Psoas muscle (tissue), 8 donors: ENCODE data around the gene TBC1D22A. TPM values are rescaled to one million over a fixed set of nuclear protein-coding genes. Genes with fewer than 3 reads are reported as not detected.

ENCODE experiments used
- ATAC-seq, 4 donors: fragments of 200-7000 bp; cut with Tn5 transposase; one replicate each; pipeline ENCODE4 v1.9.1; 2020; ENCODE audit warnings: moderate library complexity in 3 of 4, mild to moderate bottlenecking in 2 of 4
- DNase-seq, 2 donors: peaks; one replicate each; pipeline ENCODE4 v3.0.0-alpha.2; 2020
- H3K27ac ChIP-seq: fragments of 200-600 bp; one replicate; pipeline ENCODE4 v1.8.0; 2022
- H3K27me3 ChIP-seq, 3 donors: fragments of 200-600 bp in 1 of 3; one replicate each; pipeline versions ENCODE4 v1.6.1 to v1.8.0; 2013 to 2022; ENCODE audit warnings: low read length in 2 of 3, mild to moderate bottlenecking in 2 of 3, moderate library complexity in 1 of 3; ENCODE audit not compliant: insufficient read depth in 3 of 3
- H3K36me3 ChIP-seq, 2 donors: fragments of 200-600 bp in 1 of 2; one replicate each; pipeline versions ENCODE4 v1.6.1 to v1.8.0; 2013 to 2022; ENCODE audit warnings: low read depth in 1 of 2, mild to moderate bottlenecking in 1 of 2, moderate library complexity in 1 of 2; ENCODE audit not compliant: insufficient read depth in 1 of 2
- H3K4me1 ChIP-seq: fragments of 200-600 bp; one replicate; pipeline ENCODE4 v1.8.0; 2022
- H3K4me3 ChIP-seq: fragments of 200-600 bp; one replicate; pipeline ENCODE4 v1.8.0; 2022; ENCODE audit warnings: mild to moderate bottlenecking
- H3K9me3 ChIP-seq: fragments of 200-600 bp; one replicate; pipeline ENCODE4 v1.8.0; 2022
- CTCF ChIP-seq: fragments of 200-600 bp; IDR thresholded peaks from one replicate; pipeline ENCODE4 v1.8.0; 2022; ENCODE audit warnings: antibody characterized with exemption
- WGBS, 3 donors: extraction: QIAGEN DNeasy Blood & Tissue Kit; methylation state at CpG; one replicate each; pipeline versions ENCODE4 v1.1.6 to v1.1.7; 2013; 5-methylcytosine and 5-hydroxymethylcytosine counted together
- intact Hi-C, 2 donors: fragments of 100-400 bp; cut with DNase I; formaldehyde crosslinking; loops; one replicate each; pipeline versions ENCODE4 v1.11.0 to v1.14.2; 2022
- polyA plus RNA-seq, 3 donors: library from polyadenylated mRNA; stranded (reverse); fragments of 200-250 nt; gene quantifications; one replicate each; pipeline ENCODE4 v1.2.3, GENCODE V29; 2013
- total RNA-seq, 4 donors: library from RNA; stranded (reverse); fragmentation: NEBNext Ultra II Directional in 2 of 4; extraction: Animal tissue kit (Norgen Biotek cat#: 25700) in 2 of 4; gene quantifications; one replicate each; pipeline versions ENCODE4 v1.2.1 to v1.2.4, GENCODE V29; 2021 to 2023
- donor health status: healthy with polysubstance abuse.
- donor health status: DM: no; HTN: no; CAD: no; lungs with moderate emphysema.
- donor health status: Bipolar disorder and iron deficiency.
- donor health status: healthy.
- donor health status: DM: yes; HTN: yes; CAD: no.
- donor health status: DM: no; HTN: no; CAD: no.
- donor health status: DM: no; HTN: no; CAD: no.
- donor health status: DM: yes; HTN: yes; CAD: no.

TBC1D22A gene
- total and polyA plus RNA-seq, 7 donors = 11.7 to 25.0 (median 18.9) TPM

GRCh38 chr22:47201996-47202818 lies 439.8 kb downstream of the TBC1D22A start:
- Histone ChIP-seq H3K27me3 (peaks cover 0 to 40% (median 9%) of the 10 kb centered on the region in 3 donors), H3K4me1 (no peaks in the 10 kb centered on the region), H3K4me3 (no peak overlapping the region), H3K9me3 (no peaks in the 10 kb centered on the region), H3K27ac (no peak overlapping the region), H3K36me3 (no peaks in the 10 kb centered on the region)
- TF ChIP-seq CTCF = no peak
- WGBS, 3 donors = 83 to 88% (median 85%) methylated on average over 25 to 27 of the region's 27 CpGs
- peak in 1 of 2 donors; percentile 46 for DNase-seq
- intact Hi-C loops = no loop called here
- ATAC-seq = no peak

GRCh38 chr22:47202819-47203553 lies 440.5 kb downstream of the TBC1D22A start:
- WGBS, 3 donors = 89 to 90% (median 89%) methylated on average over 16 of the region's 16 CpGs
- H3K4me3 ChIP-seq = no peak overlapping the region
- H3K27me3 ChIP-seq = peaks cover 0 to 40% (median 8%) of the 10 kb centered on the region in 3 donors
- DNase-seq (peak in 1 of 2 donors; percentile 35), ATAC-seq (no peak)
- intact Hi-C loops = no loop called here
- no peaks in the 10 kb centered on the region for H3K36me3 ChIP-seq
- no peak for TF ChIP-seq CTCF
- no peaks in the 10 kb centered on the region for H3K9me3 ChIP-seq
- H3K4me1 ChIP-seq = no peaks in the 10 kb centered on the region
- H3K27ac ChIP-seq = no peak overlapping the region

- TF ChIP-seq CTCF = no peak
- H3K27me3 ChIP-seq = peaks cover 0 to 38% (median 10%) of the 10 kb centered on the region in 3 donors
- WGBS, 3 donors = 50 to 57% (median 51%) methylated on average over 10 of the region's 10 CpGs
- H3K4me3 ChIP-seq = no peak overlapping the region
- no peak overlapping the region for H3K27ac ChIP-seq
- DNase-seq = peak in 1 of 2 donors; percentile 41
- no peaks in the 10 kb centered on the region for H3K4me1 ChIP-seq
- no peak for ATAC-seq
- no peaks in the 10 kb centered on the region for H3K9me3 ChIP-seq
- intact Hi-C loops = no loop called here
- no peaks in the 10 kb centered on the region for H3K36me3 ChIP-seq
Measured at GRCh38 chr22:47203554-47203991, 441.1 kb downstream of the TBC1D22A start.

- no peaks in the 10 kb centered on the region for H3K36me3 ChIP-seq
- no peak for TF ChIP-seq CTCF
- DNase-seq (peak in 1 of 2 donors; percentile 41), ATAC-seq (no peak)
- H3K9me3 ChIP-seq = no peaks in the 10 kb centered on the region
- peaks cover 0 to 35% (median 10%) of the 10 kb centered on the region in 3 donors for H3K27me3 ChIP-seq
- H3K4me3 ChIP-seq = no peak overlapping the region
- intact Hi-C loops = no loop called here
- 58 to 65% (median 63%) methylated on average over 28 of the region's 28 CpGs for WGBS, 3 donors
- no peak overlapping the region for H3K27ac ChIP-seq
- H3K4me1 ChIP-seq = no peaks in the 10 kb centered on the region
Measured at GRCh38 chr22:47204002-47204979, 441.8 kb downstream of the TBC1D22A start.
